Measurements from ENCODE around the gene SMOC1.
"Not testable (repeated sequence)": the region's sequence is repeated elsewhere in the genome, so short reads cannot be mapped to it uniquely, and the experiment has no call there.

The SMOC1 gene

DNA sequence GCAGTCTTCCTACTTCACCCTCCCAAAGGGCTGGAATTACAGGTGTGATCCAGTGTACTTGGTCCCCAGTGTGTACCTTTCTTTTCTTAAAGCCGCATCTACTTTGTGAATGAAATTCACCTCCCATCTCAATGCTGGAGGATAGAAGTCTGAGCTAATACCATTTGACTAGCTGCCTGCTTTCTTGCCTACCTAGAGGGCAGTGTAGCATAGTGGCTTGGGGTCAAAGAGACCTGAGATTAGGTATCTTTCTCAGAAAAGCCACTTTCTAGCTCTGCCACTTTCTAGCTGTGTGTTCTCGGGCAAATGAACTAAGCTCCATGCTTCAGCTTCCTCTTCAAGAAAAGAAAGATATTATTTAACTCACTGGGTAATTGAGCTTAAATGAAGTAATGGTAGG is 16.9 kb downstream of the SMOC1 start:
- H3K4me1 Mint-ChIP-seq, result peaks cover 5% of the 10 kb centered on the region
- no peak for DNase-seq
- TF ChIP-seq, protein P1, sequence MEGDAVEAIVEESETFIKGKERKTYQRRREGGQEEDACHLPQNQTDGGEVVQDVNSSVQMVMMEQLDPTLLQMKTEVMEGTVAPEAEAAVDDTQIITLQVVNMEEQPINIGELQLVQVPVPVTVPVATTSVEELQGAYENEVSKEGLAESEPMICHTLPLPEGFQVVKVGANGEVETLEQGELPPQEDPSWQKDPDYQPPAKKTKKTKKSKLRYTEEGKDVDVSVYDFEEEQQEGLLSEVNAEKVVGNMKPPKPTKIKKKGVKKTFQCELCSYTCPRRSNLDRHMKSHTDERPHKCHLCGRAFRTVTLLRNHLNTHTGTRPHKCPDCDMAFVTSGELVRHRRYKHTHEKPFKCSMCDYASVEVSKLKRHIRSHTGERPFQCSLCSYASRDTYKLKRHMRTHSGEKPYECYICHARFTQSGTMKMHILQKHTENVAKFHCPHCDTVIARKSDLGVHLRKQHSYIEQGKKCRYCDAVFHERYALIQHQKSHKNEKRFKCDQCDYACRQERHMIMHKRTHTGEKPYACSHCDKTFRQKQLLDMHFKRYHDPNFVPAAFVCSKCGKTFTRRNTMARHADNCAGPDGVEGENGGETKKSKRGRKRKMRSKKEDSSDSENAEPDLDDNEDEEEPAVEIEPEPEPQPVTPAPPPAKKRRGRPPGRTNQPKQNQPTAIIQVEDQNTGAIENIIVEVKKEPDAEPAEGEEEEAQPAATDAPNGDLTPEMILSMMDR (IDR thresholded peaks at IDR 0.05), result no peak
- peaks cover 76% of the 10 kb centered on the region for H3K9me3 Mint-ChIP-seq
- H3K36me3 Mint-ChIP-seq (ENCODE audit: low read depth), result peaks cover 98% of the 10 kb centered on the region
- no peak overlapping the region for H3K4me3 Mint-ChIP-seq
- H3K27ac Mint-ChIP-seq, result no peak overlapping the region
- peaks cover 9% of the 10 kb centered on the region for H3K27me3 Mint-ChIP-seq (ENCODE audit: low read depth, poor library complexity)

DNA sequence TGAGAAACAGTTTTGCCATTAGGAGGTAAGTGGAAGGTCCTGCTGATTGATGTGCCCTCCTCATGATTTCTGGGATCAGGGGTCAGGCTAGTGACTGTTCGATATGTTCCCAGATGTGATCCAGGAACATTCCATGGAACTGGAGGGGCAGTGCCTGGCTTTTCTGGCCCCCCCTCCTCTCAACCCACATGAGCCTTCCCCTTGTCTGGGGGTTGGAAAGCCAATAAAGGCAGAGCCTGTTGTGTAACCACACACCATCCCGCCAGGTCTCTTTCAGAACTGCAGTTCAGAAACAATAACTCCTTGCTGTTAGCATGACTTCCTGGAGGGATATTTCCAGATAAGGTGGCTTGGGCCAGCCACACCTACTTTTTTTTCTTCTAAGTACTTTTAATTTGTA is 17.8 kb downstream of the SMOC1 start:
- H3K9me3 Mint-ChIP-seq, result peaks cover 85% of the 10 kb centered on the region
- peaks cover 100% of the 10 kb centered on the region for H3K36me3 Mint-ChIP-seq (ENCODE audit: low read depth)

DNA sequence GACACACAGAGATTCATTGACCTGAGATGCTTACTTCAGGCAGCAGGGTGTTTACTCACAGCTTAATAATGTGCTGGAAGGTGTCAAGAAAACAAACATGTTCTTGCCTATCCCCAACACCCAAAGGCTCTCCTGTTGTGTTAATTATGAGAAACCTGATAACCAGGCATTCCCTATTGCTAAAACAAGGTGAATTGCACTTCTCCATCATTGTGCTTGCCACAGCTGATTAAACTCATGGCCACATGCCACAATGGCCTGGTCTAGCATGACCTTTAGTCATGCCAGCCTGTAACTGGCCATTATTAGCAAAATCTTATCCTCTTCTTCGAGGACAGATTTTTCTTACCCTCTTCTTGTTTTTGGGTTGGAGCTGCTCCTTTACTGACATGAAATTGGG is 21.4 kb downstream of the SMOC1 start:
- DNase-seq, result no peak
- peaks cover 71% of the 10 kb centered on the region for H3K36me3 Mint-ChIP-seq (ENCODE audit: low read depth)
- peaks cover 2% of the 10 kb centered on the region for H3K27me3 Mint-ChIP-seq (ENCODE audit: low read depth, poor library complexity)
- TF ChIP-seq, protein P1 (IDR thresholded peaks at IDR 0.05), result no peak
- no peak overlapping the region for H3K27ac Mint-ChIP-seq
- no peak overlapping the region for H3K4me3 Mint-ChIP-seq
- peaks cover 67% of the 10 kb centered on the region for H3K9me3 Mint-ChIP-seq
- no peaks in the 10 kb centered on the region for H3K4me1 Mint-ChIP-seq

More for the DNA sequence above, 17.8 kb downstream of the SMOC1 start:
- Mint-ChIP-seq H3K27ac (no peak overlapping the region), H3K27me3 (ENCODE audit: low read depth, poor library complexity) (peaks cover 9% of the 10 kb centered on the region), H3K4me1 (no peaks in the 10 kb centered on the region), H3K4me3 (no peak overlapping the region)
- TF ChIP-seq, protein P1 (IDR thresholded peaks at IDR 0.05), result no peak
- no peak for DNase-seq

DNA sequence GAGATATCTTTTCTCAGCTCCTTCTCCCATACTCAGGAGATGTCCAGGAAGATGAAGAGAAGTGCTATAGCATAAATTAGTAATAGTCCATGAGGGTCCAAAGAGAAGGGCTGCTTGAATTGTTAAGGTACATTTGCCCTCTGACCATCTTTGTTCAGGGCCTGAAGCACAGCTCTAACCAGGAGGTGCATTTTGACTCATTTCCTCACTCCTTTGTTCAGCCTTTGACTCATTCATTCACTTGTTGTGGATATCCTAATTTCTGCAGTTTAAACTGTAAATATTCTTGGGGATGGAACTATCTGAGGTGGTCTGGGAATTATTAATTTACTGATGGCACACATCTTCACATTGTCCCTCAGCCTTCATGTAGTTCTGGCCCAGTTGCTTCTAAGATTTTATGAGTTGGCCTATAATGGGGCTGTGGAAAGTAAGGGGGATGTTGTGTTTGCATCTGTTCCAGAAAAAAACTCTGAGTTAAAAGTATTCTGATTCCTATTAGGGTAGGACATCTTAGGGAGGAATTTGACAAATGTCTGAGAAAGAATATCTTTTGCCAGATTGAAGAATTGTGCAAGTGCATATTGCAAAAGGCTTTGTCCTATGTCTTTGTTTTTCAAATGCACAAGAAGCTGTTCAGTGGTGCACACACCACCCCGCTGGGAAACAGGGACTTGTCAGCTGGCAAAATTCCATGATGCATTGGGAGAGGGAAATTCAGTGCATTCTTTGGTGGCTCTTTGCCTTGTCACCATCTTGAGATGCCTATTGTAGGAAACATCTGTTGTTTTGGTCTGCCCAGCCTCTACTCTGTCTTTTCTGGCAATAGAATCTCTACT is 22.1 kb downstream of the SMOC1 start:
- H3K27me3 Mint-ChIP-seq (ENCODE audit: low read depth, poor library complexity), result peaks cover 2% of the 10 kb centered on the region
- H3K36me3 Mint-ChIP-seq (ENCODE audit: low read depth), result peaks cover 64% of the 10 kb centered on the region
- no peak for DNase-seq
- H3K27ac Mint-ChIP-seq, result no peak overlapping the region
- TF ChIP-seq, protein P1 (IDR thresholded peaks at IDR 0.05), result no peak
- H3K4me3 Mint-ChIP-seq, result no peak overlapping the region
- H3K9me3 Mint-ChIP-seq, result peaks cover 60% of the 10 kb centered on the region
- no peaks in the 10 kb centered on the region for H3K4me1 Mint-ChIP-seq

DNA sequence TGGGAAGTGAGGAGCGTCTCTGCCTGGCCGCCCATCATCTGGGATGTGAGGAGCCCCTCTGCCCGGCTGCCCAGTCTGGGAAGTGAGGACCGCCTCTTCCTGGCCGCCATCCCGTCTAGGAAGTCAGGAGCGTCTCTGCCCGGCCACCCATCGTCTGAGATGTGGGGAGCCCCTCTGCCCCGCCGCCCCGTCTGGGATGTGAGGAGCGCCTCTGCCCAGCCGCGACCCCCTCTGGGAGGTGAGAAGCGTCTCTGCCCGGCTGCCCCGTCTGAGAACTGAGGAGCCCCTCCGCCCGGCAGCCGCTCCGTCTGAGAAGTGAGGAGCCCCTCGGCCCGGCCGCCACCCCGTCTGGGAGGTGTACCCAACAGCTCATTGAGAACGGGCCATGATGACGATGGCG is 23.8 kb downstream of the SMOC1 start:
- Mint-ChIP-seq H3K36me3 (ENCODE audit: low read depth) (peaks cover 47% of the 10 kb centered on the region), H3K9me3 (peaks cover 43% of the 10 kb centered on the region)
- not testable (repeated sequence) for H3K27me3 Mint-ChIP-seq (ENCODE audit: low read depth, poor library complexity); H3K27ac Mint-ChIP-seq; DNase-seq; H3K4me1 Mint-ChIP-seq; H3K4me3 Mint-ChIP-seq

DNA sequence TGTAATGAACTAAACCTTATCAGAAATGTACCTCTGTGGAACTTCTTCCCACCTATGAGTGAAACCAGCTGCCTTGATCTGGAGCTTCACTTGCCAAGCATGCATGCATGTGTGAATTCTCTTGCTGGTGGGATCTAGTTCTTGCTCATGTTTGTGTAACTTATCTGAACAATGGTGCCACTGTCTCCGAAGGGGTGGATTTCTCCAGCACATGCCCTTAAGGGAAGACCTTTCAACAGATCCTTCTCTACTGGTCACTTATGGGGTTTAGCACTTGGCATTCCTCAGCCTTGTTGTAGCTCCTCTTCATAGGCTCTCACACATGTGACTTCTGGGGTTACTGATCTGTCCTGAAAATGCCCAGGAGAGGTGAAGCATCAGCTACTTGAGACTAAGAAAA is 25.0 kb downstream of the SMOC1 start:
- Mint-ChIP-seq H3K4me3 (no peak overlapping the region), H3K4me1 (peaks cover 9% of the 10 kb centered on the region), H3K36me3 (ENCODE audit: low read depth) (peaks cover 35% of the 10 kb centered on the region), H3K27ac (no peak overlapping the region), H3K9me3 (peaks cover 31% of the 10 kb centered on the region), H3K27me3 (ENCODE audit: low read depth, poor library complexity) (peaks cover 2% of the 10 kb centered on the region)
- TF ChIP-seq, protein P1 (IDR thresholded peaks at IDR 0.05), result no peak
- DNase-seq, result no peak
